Esophagus (tissue), 2 donors: ENCODE results near the gene ZMYND10. TPM values are rescaled to one million over a fixed set of nuclear protein-coding genes. Genes with fewer than 3 reads are reported as not detected.

ENCODE experiments used
- H3K27ac ChIP-seq, 2 donors: one replicate each; pipeline ENCODE4 v1.5.1; 2013; ENCODE audit warnings: low read depth in 2 of 2, mild to moderate bottlenecking in 2 of 2, inconsistent platforms in 1 of 2, low read length in 1 of 2, moderate library complexity in 1 of 2
- H3K27me3 ChIP-seq, 2 donors: one replicate each; pipeline ENCODE4 v1.6.1; 2013; ENCODE audit warnings: low read length in 2 of 2, control low read depth in 1 of 2, mild to moderate bottlenecking in 1 of 2; ENCODE audit not compliant: insufficient read depth in 2 of 2, control insufficient read depth in 1 of 2
- H3K36me3 ChIP-seq, 2 donors: one replicate each; pipeline ENCODE4 v1.6.1; 2013; ENCODE audit warnings: low read length in 1 of 2; ENCODE audit not compliant: control insufficient read depth in 2 of 2, insufficient read depth in 2 of 2
- H3K4me1 ChIP-seq, 2 donors: one replicate each; pipeline ENCODE4 v1.6.1; 2013; ENCODE audit warnings: low read length in 1 of 2; ENCODE audit not compliant: control insufficient read depth in 2 of 2, insufficient read depth in 2 of 2
- H3K4me3 ChIP-seq, 2 donors: one replicate each; pipeline ENCODE4 v1.5.1; 2013; ENCODE audit warnings: low read length in 2 of 2, mild to moderate bottlenecking in 2 of 2, low read depth in 1 of 2, moderate library complexity in 1 of 2
- H3K9me3 ChIP-seq, 2 donors: one replicate each; pipeline ENCODE4 v1.6.1; 2013; ENCODE audit warnings: mild to moderate bottlenecking in 2 of 2, low read depth in 1 of 2, low read length in 1 of 2, moderate library complexity in 1 of 2; ENCODE audit not compliant: control insufficient read depth in 2 of 2, insufficient read depth in 1 of 2
- WGBS, 2 donors: extraction: QIAGEN DNeasy Blood & Tissue Kit; methylation state at CpG; one replicate each; pipeline ENCODE4 v1.1.7; 2013; 5-methylcytosine and 5-hydroxymethylcytosine counted together
- polyA plus RNA-seq, 2 donors: library from polyadenylated mRNA; stranded (reverse); fragments of 200-250 nt; gene quantifications; one replicate each; pipeline ENCODE4 v1.2.3, GENCODE V29; 2013
- donor health status: healthy with polysubstance abuse.
- donor health status: Bipolar disorder and iron deficiency.

The ZMYND10 gene
- polyA plus RNA-seq, 2 donors: 0.29 to 0.35 TPM

DNA sequence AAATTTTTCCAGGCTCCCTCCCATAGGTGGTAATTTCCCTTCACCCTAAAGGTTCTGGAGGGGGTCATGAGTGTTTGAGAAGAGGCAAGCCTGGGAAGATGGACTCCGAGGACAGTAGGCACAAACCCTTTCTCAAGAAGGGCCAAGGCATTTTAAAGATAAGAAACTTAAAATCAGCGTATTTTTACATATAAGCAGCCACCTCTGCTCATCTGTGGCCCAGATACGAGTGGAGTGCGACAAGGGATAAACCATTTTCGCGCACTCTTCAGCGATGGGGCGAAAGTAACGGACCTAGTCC, 5.4 kb downstream of the ZMYND10 start:
- Histone ChIP-seq H3K4me3 (peak overlapping the region; percentile 40 to 58), H3K27ac (peak overlapping the region; percentile 78 to 79), H3K36me3 (no peaks in the 10 kb centered on the region), H3K27me3 (no peaks in the 10 kb centered on the region), H3K9me3 (no peaks in the 10 kb centered on the region), H3K4me1 (peaks cover 12 to 22% of the 10 kb centered on the region in 2 donors)
- 22 to 23% methylated on average over 9 of the region's 9 CpGs for WGBS, 2 donors

DNA sequence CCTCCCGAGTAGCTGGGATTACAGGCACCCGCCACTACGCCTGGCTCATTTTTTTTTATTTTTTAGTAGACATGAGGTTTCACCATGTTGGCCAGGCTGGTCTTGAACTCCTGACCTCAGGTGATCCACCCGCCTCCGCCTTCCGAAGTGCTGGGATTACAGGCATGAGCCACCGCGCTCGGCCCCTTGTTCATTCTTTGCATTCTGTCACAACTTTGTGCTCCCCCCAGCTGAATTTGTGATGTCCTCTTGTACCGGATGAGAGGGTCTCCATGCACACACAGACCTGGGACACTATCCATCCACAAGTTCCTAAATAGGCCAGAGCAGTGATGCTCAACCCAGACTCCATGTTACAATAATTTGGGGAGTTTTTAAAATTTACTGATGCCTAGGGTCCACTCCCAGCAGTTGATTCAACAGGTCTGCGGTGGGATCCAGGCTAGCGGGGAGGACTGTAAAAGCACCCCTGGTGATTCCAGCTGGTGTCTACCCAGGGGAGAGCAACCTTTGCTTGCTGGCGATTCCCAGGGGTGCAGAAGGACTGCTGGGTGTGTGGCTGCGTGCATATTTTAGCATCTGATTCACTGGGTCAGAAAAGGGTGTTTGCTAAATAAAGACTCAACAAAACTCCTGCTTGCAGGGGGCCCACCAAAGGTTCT, 5.9 kb downstream of the ZMYND10 start:
- H3K4me1 ChIP-seq: peaks cover 12 to 22% of the 10 kb centered on the region in 2 donors
- no peaks in the 10 kb centered on the region for H3K36me3 ChIP-seq
- H3K27me3 ChIP-seq: no peaks in the 10 kb centered on the region
- peak overlapping the region; percentile 78 to 79 for H3K27ac ChIP-seq
- WGBS, 2 donors: 70 to 77% methylated on average over 14 of the region's 14 CpGs
- H3K4me3 ChIP-seq: peak overlapping the region; percentile 40 to 58
- H3K9me3 ChIP-seq: no peaks in the 10 kb centered on the region

DNA sequence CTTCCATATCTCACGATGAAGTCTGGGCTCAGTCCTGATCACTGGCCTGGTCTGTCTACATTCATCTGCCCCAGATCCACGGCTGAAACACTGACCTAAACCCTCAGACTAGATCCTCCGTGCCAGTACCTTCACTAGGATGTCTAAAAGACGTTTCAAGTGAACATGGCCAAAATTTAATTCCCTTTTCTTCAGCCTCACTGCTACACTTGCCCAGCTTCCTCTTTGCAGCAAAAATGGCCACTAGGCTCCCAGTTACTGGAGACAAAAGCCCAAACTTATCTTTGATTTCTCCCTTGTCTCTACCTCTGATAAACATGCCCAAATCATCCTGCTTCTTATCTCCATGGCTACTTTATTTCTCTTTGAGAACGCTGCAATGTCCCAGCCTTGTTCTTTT, 6.6 kb downstream of the ZMYND10 start:
- 62 to 68% methylated on average over 5 of the region's 5 CpGs for WGBS, 2 donors
- H3K4me1 ChIP-seq: peaks cover 12 to 22% of the 10 kb centered on the region in 2 donors
- no peaks in the 10 kb centered on the region for H3K27me3 ChIP-seq
- H3K36me3 ChIP-seq: no peaks in the 10 kb centered on the region
- H3K4me3 ChIP-seq: peak overlapping the region in 1 of 2 donors; percentile 13
- no peaks in the 10 kb centered on the region for H3K9me3 ChIP-seq
- H3K27ac ChIP-seq: peak overlapping the region; percentile 30 to 98

DNA sequence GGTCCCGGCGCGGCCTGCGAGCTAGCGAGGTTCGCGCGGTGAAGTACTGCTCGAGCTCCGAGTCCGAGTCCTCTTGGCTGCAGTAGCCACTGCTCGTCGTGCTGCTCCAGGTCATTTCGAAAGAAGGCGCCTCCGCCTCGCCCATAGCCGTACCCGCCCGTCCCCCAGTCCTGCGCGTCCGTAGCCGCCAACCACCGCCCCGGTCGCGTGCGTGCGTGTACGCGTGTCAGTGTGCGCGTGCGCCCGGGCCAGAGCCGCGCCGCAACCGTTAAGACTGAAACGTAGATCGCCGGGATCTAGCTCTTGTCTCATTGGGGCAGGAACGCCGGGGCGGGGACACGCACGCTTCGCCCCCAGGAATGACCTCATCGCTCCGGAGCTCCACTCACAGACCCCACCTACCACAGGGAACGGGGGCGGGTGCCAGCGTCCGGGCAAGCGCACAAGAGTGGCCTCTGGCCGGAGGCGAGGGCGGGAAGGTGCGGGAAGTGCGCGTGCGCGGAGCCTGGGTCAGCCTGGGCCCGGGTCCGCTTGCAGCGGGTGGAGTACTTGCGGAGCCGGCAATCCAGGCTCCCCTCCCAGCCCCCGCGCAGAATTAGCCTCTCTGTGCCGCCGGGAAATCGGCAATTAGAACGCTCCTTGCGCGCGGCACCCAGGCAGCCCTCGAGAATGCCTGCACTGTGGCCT, 8.2 kb downstream of the ZMYND10 start:
- Histone ChIP-seq H3K27me3 (no peaks in the 10 kb centered on the region), H3K4me1 (peaks cover 12 to 19% of the 10 kb centered on the region in 2 donors), H3K9me3 (no peaks in the 10 kb centered on the region), H3K36me3 (peaks cover 0 to under 1% of the 10 kb centered on the region in 2 donors), H3K4me3 (peak overlapping the region; percentile 55 to 76), H3K27ac (peak overlapping the region; percentile 98 to 99)
- WGBS, 2 donors: 0 to 1% methylated on average over 68 to 79 of the region's 79 CpGs

DNA sequence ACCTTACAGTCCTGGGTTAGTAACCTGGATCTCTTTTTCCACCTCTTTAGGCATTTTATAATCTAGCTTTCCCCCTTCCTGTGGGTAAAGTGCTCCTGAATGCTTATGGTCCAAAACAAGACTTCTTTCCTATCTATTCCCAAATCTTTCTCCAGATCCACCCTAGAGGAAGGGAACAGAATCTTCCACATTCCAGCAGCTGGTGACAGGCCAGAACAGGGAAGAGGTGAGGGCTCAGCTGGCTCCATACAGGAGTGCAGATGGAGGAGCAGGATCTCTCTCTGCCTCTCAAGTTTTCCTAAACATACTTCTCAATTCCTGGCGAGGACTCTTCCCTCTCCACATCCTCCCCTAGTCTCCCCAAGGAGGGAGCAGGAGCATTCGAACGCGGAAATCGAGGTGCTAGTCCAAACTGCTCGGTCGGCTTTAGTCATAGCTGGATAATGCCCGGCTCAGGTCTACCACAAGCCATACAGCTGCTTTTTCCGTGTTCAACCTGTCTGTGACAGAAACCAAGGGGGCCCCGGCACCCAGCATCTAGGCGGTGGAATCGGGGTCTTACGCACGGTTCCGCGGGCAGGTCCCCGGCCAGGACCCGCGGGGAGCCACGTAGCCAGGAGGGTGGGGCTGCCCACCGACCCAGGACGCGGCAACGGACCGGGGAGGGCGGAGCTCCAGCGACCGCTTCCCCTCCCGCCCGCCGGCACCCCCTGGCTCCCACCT, 8.9 kb downstream of the ZMYND10 start:
- peak overlapping the region; percentile 55 to 76 for H3K4me3 ChIP-seq
- peak overlapping the region; percentile 98 to 99 for H3K27ac ChIP-seq
- peaks cover 1 to 6% of the 10 kb centered on the region in 2 donors for H3K36me3 ChIP-seq
- no peaks in the 10 kb centered on the region for H3K27me3 ChIP-seq
- H3K4me1 ChIP-seq: peaks cover 10 to 18% of the 10 kb centered on the region in 2 donors
- WGBS, 2 donors: 0 to 1% methylated on average over 23 to 31 of the region's 31 CpGs
- no peaks in the 10 kb centered on the region for H3K9me3 ChIP-seq

DNA sequence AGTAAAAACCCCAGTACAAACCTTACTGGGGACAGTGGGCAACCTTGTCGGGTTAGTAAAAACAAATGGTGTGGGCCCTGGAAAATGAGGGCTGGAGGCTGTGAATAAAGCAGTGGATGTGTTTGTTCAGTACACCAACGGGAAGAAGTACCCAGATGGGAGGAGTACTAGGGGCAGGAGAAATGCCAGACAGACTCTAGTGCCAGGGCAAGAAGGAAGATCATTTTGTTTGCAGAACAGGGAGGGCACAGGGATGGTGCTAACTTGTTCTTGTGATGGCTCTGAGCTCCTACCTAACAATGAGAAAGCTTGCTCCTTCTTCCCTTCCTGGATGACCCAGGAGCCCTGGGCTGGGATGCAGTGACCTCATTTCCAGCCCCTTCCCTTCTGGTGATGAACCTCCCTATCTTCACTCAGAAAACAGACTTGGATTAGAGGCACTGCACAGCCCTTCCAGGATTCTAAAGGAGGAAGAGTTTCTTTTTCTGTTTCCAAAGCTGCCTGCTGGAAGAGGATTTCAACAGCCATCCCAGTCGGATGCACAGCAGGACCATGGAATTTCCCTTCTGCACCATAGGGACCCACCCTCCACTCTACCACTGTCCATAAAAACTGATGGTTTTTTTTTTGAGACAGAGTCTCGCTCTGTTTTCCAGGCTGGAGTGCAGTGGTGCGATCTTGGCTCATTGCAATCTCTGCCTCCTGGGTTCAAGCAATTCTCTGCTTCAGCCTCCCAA, 11.0 kb downstream of the ZMYND10 start:
- Histone ChIP-seq H3K4me1 (peaks cover 4 to 6% of the 10 kb centered on the region in 2 donors), H3K27me3 (no peaks in the 10 kb centered on the region), H3K4me3 (no peak overlapping the region), H3K36me3 (peaks cover 16 to 21% of the 10 kb centered on the region in 2 donors), H3K27ac (peak overlapping the region; percentile 54 to 60), H3K9me3 (peaks cover 0 to 2% of the 10 kb centered on the region in 2 donors)
- WGBS, 2 donors: 44 to 52% methylated on average over 5 of the region's 5 CpGs

GRCh38 chr3:50333744-50334328, 11.7 kb downstream of the ZMYND10 start:
- Histone ChIP-seq H3K27ac (peak overlapping the region; percentile 54 to 60), H3K36me3 (peaks cover 16 to 21% of the 10 kb centered on the region in 2 donors), H3K4me3 (no peak overlapping the region), H3K9me3 (peaks cover 0 to 2% of the 10 kb centered on the region in 2 donors), H3K27me3 (no peaks in the 10 kb centered on the region), H3K4me1 (peaks cover 4 to 6% of the 10 kb centered on the region in 2 donors)
- WGBS, 2 donors: 59 to 65% methylated on average over 12 of the region's 12 CpGs

DNA sequence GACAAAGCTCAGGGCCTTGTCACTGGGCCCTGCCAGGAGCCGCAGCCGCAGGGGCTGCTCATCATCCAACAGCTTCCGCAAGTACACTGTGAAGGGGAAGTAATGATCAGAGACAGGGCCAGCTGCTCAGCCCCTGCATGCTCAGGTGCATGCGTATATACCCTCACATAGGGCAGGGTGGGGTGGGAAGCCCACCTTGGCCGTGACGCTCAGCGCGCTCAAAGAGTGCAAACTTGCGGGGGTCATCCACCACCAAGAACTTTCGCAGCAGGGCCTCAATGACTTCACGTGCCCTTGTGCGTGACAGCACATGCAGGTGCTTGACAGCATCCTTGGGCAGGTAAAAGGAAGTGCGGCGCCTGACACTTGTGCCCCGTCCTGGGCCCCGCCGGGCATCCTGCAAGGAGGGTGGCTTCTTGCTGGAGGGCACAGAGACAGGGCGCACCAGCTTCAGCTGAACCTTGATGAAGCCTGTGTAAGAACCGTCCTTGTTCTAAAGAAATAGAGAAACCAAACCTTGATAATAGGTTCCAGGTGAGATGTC, 14.1 kb downstream of the ZMYND10 start:
- Histone ChIP-seq H3K9me3 (peaks cover 0 to 2% of the 10 kb centered on the region in 2 donors), H3K27me3 (no peaks in the 10 kb centered on the region), H3K4me3 (no peak overlapping the region), H3K4me1 (peaks cover 0 to 9% of the 10 kb centered on the region in 2 donors), H3K36me3 (peaks cover 16 to 21% of the 10 kb centered on the region in 2 donors), H3K27ac (no peak overlapping the region)
- 92 to 95% methylated on average over 19 of the region's 19 CpGs for WGBS, 2 donors
